Lung (tissue), 12 donors: ENCODE results near the gene OBP2B. TPM values are rescaled to one million over a fixed set of nuclear protein-coding genes. Genes with fewer than 3 reads are reported as not detected.

Experiments
- ATAC-seq: fragments of 200-7000 bp; cut with Tn5 transposase; one replicate; pipeline ENCODE4 v1.9.1; 2020; ENCODE audit warnings: moderate number of reproducible peaks; ENCODE audit not compliant: insufficient read depth, low FRiP score
- DNase-seq, 3 donors: peaks; one replicate each; pipeline ENCODE4 v3.0.0-alpha.2; 2013 to 2017
- H3K27ac ChIP-seq, 2 donors: one replicate each; pipeline ENCODE4 v1.5.1; 2013; ENCODE audit warnings: mild to moderate bottlenecking in 2 of 2, moderate library complexity in 2 of 2, control low read depth in 1 of 2, inconsistent platforms in 1 of 2, low read depth in 1 of 2, low read length in 1 of 2
- H3K27me3 ChIP-seq, 3 donors: one replicate each; pipeline ENCODE4 v1.5.1; 2013; ENCODE audit warnings: low read length in 2 of 3; ENCODE audit not compliant: control insufficient read depth in 3 of 3, insufficient read depth in 3 of 3
- H3K36me3 ChIP-seq, 4 donors: one replicate each; pipeline ENCODE4 v1.5.1; 2013; ENCODE audit warnings: low read length in 4 of 4, mild to moderate bottlenecking in 1 of 4, moderate library complexity in 1 of 4; ENCODE audit not compliant: control insufficient read depth in 4 of 4, insufficient read depth in 4 of 4
- H3K4me1 ChIP-seq, 5 donors: one replicate each; pipeline ENCODE4 v1.5.1; 2013; ENCODE audit warnings: low read length in 5 of 5, mild to moderate bottlenecking in 2 of 5, moderate library complexity in 1 of 5; ENCODE audit not compliant: control insufficient read depth in 5 of 5, insufficient read depth in 5 of 5
- H3K4me3 ChIP-seq: one replicate; pipeline ENCODE4 v1.5.1; 2013; ENCODE audit warnings: mild to moderate bottlenecking, control low read depth, moderate library complexity
- H3K9ac ChIP-seq, 2 donors: one replicate each; pipeline ENCODE4 v1.5.1; 2013; ENCODE audit warnings: low read length in 2 of 2, control low read depth in 1 of 2; ENCODE audit not compliant: insufficient read depth in 1 of 2
- H3K9me3 ChIP-seq, 4 donors: one replicate each; pipeline ENCODE4 v1.5.1; 2013; ENCODE audit warnings: low read length in 3 of 4, mild to moderate bottlenecking in 1 of 4, moderate library complexity in 1 of 4; ENCODE audit not compliant: control insufficient read depth in 4 of 4, insufficient read depth in 3 of 4
- CTCF ChIP-seq: IDR thresholded peaks from 2 replicates; pipeline ENCODE4 v1.5.1; 2012; ENCODE audit warnings: mild to moderate bottlenecking; ENCODE audit errors: control extremely low read depth, extremely low read depth
- WGBS, 2 donors: extraction: QIAGEN DNeasy Blood & Tissue Kit; methylation state at CpG; one replicate each; pipeline ENCODE4 v1.1.7; 2013; 5-methylcytosine and 5-hydroxymethylcytosine counted together
- polyA plus RNA-seq, 2 donors: library from polyadenylated mRNA; stranded (reverse); fragments of 200-250 nt; gene quantifications; one replicate each; pipeline ENCODE4 v1.2.1, GENCODE V29; 2013
- total RNA-seq, 2 donors: library from RNA; depleted of rRNA in 1 of 2; stranded (reverse); fragments of >200 nt in 1 of 2; gene quantifications; one replicate each; pipeline ENCODE4 v1.2.1, GENCODE V29; 2014 to 2021
- donor health status: control.
- donor health status: control.
- donor health status: Bipolar disorder and iron deficiency.
- donor health status: healthy.
- donor health status: DM: yes; HTN: yes; CAD: no.

Gene OBP2B
- total and polyA plus RNA-seq, 4 donors: not detected

GRCh38 chr9:133158695-133159094 is 50.4 kb downstream of the OBP2B start:
- DNase-seq (no peak), ATAC-seq (no peak)
- H3K4me3 ChIP-seq: no peak overlapping the region
- H3K36me3 ChIP-seq: peaks cover 0 to 3% (median 0%) of the 10 kb centered on the region in 4 donors
- H3K27ac ChIP-seq: no peak overlapping the region
- WGBS, 2 donors: 89 to 94% methylated on average over 3 of the region's 3 CpGs
- no peaks in the 10 kb centered on the region for H3K9me3 ChIP-seq
- no peak overlapping the region for H3K9ac ChIP-seq
- peaks cover 0 to 2% (median 0%) of the 10 kb centered on the region in 3 donors for H3K27me3 ChIP-seq
- TF ChIP-seq CTCF: no peak
- H3K4me1 ChIP-seq: peaks cover 0 to 10% (median 0%) of the 10 kb centered on the region in 5 donors

Other genes starting within 250 kb of the OBP2B start
- 1 to 10 TPM in 1 of 2 donors, under 1 TPM in 1; 0.25 to 1.0 TPM for gene GFI1B, start 230.6 kb downstream of the OBP2B start, total RNA-seq
- 1 to 10 TPM in 1 of 2 donors, under 1 TPM in 1; 0.49 to 1.4 TPM for gene GFI1B, start 230.6 kb downstream of the OBP2B start, polyA plus RNA-seq
- gene GTF3C5, start 178.3 kb downstream of the OBP2B start, total RNA-seq: 10 to 100 TPM; 43.6 to 47.3 TPM
- 10 to 100 TPM; 41.0 to 60.0 TPM for gene GTF3C5, start 178.3 kb downstream of the OBP2B start, polyA plus RNA-seq
- 1 to 10 TPM in 1 of 2 donors, under 1 TPM in 1; 0.77 to 6.3 TPM for gene CEL, start 147.3 kb downstream of the OBP2B start, total RNA-seq
- gene CEL, start 147.3 kb downstream of the OBP2B start, polyA plus RNA-seq: under 1 TPM; 0.66 to 0.94 TPM
- gene RALGDS, start 88.0 kb downstream of the OBP2B start, total RNA-seq: 10 to 100 TPM; 60.7 to 61.1 TPM
- gene RALGDS, start 88.0 kb downstream of the OBP2B start, polyA plus RNA-seq: 100 to 1,000 TPM in 1 of 2 donors, 10 to 100 TPM in 1; 49.5 to 145 TPM
- gene GBGT1, start 45.3 kb downstream of the OBP2B start, total RNA-seq: 10 to 100 TPM in 1 of 2 donors, 1 to 10 TPM in 1; 6.1 to 42.9 TPM
- 10 to 100 TPM; 14.8 to 31.6 TPM for gene GBGT1, start 45.3 kb downstream of the OBP2B start, polyA plus RNA-seq
- gene ABO, start 66.0 kb upstream of the OBP2B start, total RNA-seq: 10 to 100 TPM in 1 of 2 donors, 1 to 10 TPM in 1; 3.9 to 23.0 TPM
- 10 to 100 TPM in 1 of 2 donors, 1 to 10 TPM in 1; 4.0 to 14.6 TPM for gene ABO, start 66.0 kb upstream of the OBP2B start, polyA plus RNA-seq
- 10 to 100 TPM; 13.7 to 25.6 TPM for gene SURF6, start 126.9 kb upstream of the OBP2B start, total RNA-seq
- 10 to 100 TPM; 23.0 to 24.5 TPM for gene SURF6, start 126.9 kb upstream of the OBP2B start, polyA plus RNA-seq
- 10 to 100 TPM; 19.3 to 32.0 TPM for gene MED22, start 138.9 kb upstream of the OBP2B start, total RNA-seq
- gene MED22, start 138.9 kb upstream of the OBP2B start, polyA plus RNA-seq: 10 to 100 TPM; 11.4 to 20.9 TPM
- gene RPL7A, start 139.0 kb upstream of the OBP2B start, total RNA-seq: 1,000 to 10,000 TPM; 1,412 to 1,708 TPM
- 1,000 to 10,000 TPM; 2,527 to 3,573 TPM for gene RPL7A, start 139.0 kb upstream of the OBP2B start, polyA plus RNA-seq
- gene SURF1, start 147.2 kb upstream of the OBP2B start, total RNA-seq: 10 to 100 TPM; 14.2 to 41.7 TPM
- 10 to 100 TPM; 73.9 to 75.3 TPM for gene SURF1, start 147.2 kb upstream of the OBP2B start, polyA plus RNA-seq
- 10 to 100 TPM; 11.7 to 30.3 TPM for gene SURF2, start 147.3 kb upstream of the OBP2B start, total RNA-seq
- gene SURF2, start 147.3 kb upstream of the OBP2B start, polyA plus RNA-seq: 10 to 100 TPM; 24.1 to 50.1 TPM
- 100 to 1,000 TPM; 144 to 222 TPM for gene SURF4, start 166.8 kb upstream of the OBP2B start, total RNA-seq
- gene SURF4, start 166.8 kb upstream of the OBP2B start, polyA plus RNA-seq: 100 to 1,000 TPM in 1 of 2 donors, 10 to 100 TPM in 1; 87.4 to 204 TPM
- gene STKLD1, start 167.1 kb upstream of the OBP2B start, total RNA-seq: 1 to 10 TPM in 1 of 2 donors, under 1 TPM in 1; 0.82 to 1.4 TPM
- 1 to 10 TPM in 1 of 2 donors, under 1 TPM in 1; 0.40 to 3.1 TPM for gene STKLD1, start 167.1 kb upstream of the OBP2B start, polyA plus RNA-seq
- 10 to 100 TPM; 20.3 to 20.4 TPM for gene REXO4, start 208.8 kb upstream of the OBP2B start, total RNA-seq
- gene REXO4, start 208.8 kb upstream of the OBP2B start, polyA plus RNA-seq: 10 to 100 TPM; 14.6 to 19.6 TPM
- 1 to 10 TPM; 2.8 to 4.1 TPM for gene ADAMTS13, start 213.1 kb upstream of the OBP2B start, total RNA-seq
- gene ADAMTS13, start 213.1 kb upstream of the OBP2B start, polyA plus RNA-seq: 1 to 10 TPM; 1.0 to 3.1 TPM